Keratinocyte (primary cell): ENCODE measurements around the gene MYL6. TPM values are rescaled to one million over a fixed set of nuclear protein-coding genes. Genes with fewer than 3 reads are reported as not detected.
A peak's percentile ranks its signal among the peaks of the same experiment; 100 is the strongest.

Source experiments
- DNase-seq: peaks from one replicate; pipeline ENCODE4 v3.0.0-alpha.2; 2011; ENCODE audit warnings: low read depth, missing footprints, low spot score
- FAIRE-seq: peaks from 2 replicates; lab custom pipeline; 2011; peaks lifted over from hg19 to GRCh38; lab: Jason Lieb, UNC
- H2AFZ ChIP-seq: 2 replicates; pipeline ENCODE4 v1.6.0; 2012; ENCODE audit warnings: low read length, control low read depth, inconsistent platforms; ENCODE audit not compliant: control insufficient read depth
- H3K27ac ChIP-seq: 2 replicates; pipeline ENCODE4 v1.5.1; 2011; ENCODE audit warnings: low read length; ENCODE audit not compliant: control insufficient read depth, insufficient read depth
- H3K27me3 ChIP-seq: 3 replicates; pipeline ENCODE4 v1.6.0; 2011; ENCODE audit warnings: low read length; ENCODE audit not compliant: control insufficient read depth, insufficient read depth; ENCODE audit errors: extremely low read depth
- H3K36me3 ChIP-seq, 2 experiments: 2 replicates in 1 of 2; 3 replicates in 1 of 2; pipeline ENCODE4 v1.5.1; 2011; ENCODE audit warnings: low read length in 2 of 2, mild to moderate bottlenecking in 1 of 2; ENCODE audit not compliant: control insufficient read depth in 2 of 2, insufficient read depth in 2 of 2; ENCODE audit errors: extremely low read depth in 1 of 2
- H3K4me1 ChIP-seq: 3 replicates; pipeline ENCODE4 v1.5.1; 2011; ENCODE audit warnings: low read length; ENCODE audit not compliant: control insufficient read depth, insufficient read depth; ENCODE audit errors: extremely low read depth
- H3K4me2 ChIP-seq: 3 replicates; pipeline ENCODE4 v1.6.0; 2011; ENCODE audit warnings: low read depth, low read length; ENCODE audit not compliant: control insufficient read depth, insufficient read depth; ENCODE audit errors: extremely low read depth
- H3K4me3 ChIP-seq, 3 experiments: fragments of 200-600 bp in 1 of 3; sonication (generic) in 1 of 3; 2 replicates in 2 of 3; 3 replicates in 1 of 3; pipeline ENCODE4 v1.5.1; 2011 to 2016; ENCODE audit warnings: low read length in 3 of 3, mild to moderate bottlenecking in 3 of 3, control low read depth in 2 of 3, inconsistent platforms in 1 of 3, low read depth in 1 of 3, mixed read lengths in 1 of 3, mixed run types in 1 of 3, moderate library complexity in 1 of 3; ENCODE audit not compliant: control insufficient read depth in 2 of 3, insufficient read depth in 2 of 3; ENCODE audit errors: extremely low read depth in 1 of 3
- H3K79me2 ChIP-seq: 2 replicates; pipeline ENCODE4 v1.6.0; 2012; ENCODE audit warnings: low read length; ENCODE audit not compliant: control insufficient read depth, insufficient read depth
- H3K9ac ChIP-seq: 3 replicates; pipeline ENCODE4 v1.6.0; 2011; ENCODE audit warnings: low read length; ENCODE audit not compliant: control insufficient read depth, insufficient read depth; ENCODE audit errors: extremely low read depth
- H3K9me1 ChIP-seq: 3 replicates; pipeline ENCODE4 v1.6.0; 2011; ENCODE audit warnings: low read length; ENCODE audit not compliant: control insufficient read depth, insufficient read depth; ENCODE audit errors: extremely low read depth
- H3K9me3 ChIP-seq: 2 replicates; pipeline ENCODE4 v1.5.1; 2012; ENCODE audit warnings: low read depth, low read length; ENCODE audit not compliant: control insufficient read depth
- H4K20me1 ChIP-seq: 3 replicates; pipeline ENCODE4 v1.6.0; 2011; ENCODE audit warnings: low read length; ENCODE audit not compliant: control insufficient read depth, insufficient read depth; ENCODE audit errors: extremely low read depth
- CTCF ChIP-seq, 3 experiments: IDR thresholded peaks in 1 of 3; conservative IDR thresholded peaks in 1 of 3; optimal IDR thresholded peaks in 1 of 3; 2 replicates in 2 of 3; 3 replicates in 1 of 3; pipeline versions ENCODE3 to v1.5.1; 2011; ENCODE audit warnings: low read length in 3 of 3, mild to moderate bottlenecking in 3 of 3, moderate library complexity in 2 of 3, control low read depth in 1 of 3, inconsistent platforms in 1 of 3; ENCODE audit not compliant: insufficient read depth in 2 of 3; ENCODE audit errors: extremely low read depth in 1 of 3
- EZH2 ChIP-seq: IDR thresholded peaks from one replicate; pipeline ENCODE4 v1.6.1; 2012; ENCODE audit warnings: inconsistent platforms, mild to moderate bottlenecking, low read length, moderate library complexity
- dilution Hi-C: fragments of 300-500 bp; cut with MboI; formaldehyde crosslinking; loops from one replicate; pipeline ENCODE4 v1.7.0; 2020; ENCODE audit warnings: low sequenced_read_pairs; ENCODE audit not compliant: extremely low pct_ligation_motif_present
- polyA plus RNA-seq, 5 experiments: library from polyadenylated mRNA; depleted of rRNA in 3 of 5; stranded (reverse) in 3 of 5; stranded (forward) in 1 of 5; unstranded in 1 of 5; fragments of >200 nt; gene quantifications; 1 replicate in 1 of 5; 2 replicates in 3 of 5; 3 replicates in 1 of 5; pipeline versions ENCODE4 v1.2.1 to v1.2.3, GENCODE V29; 2011 to 2012; ENCODE audit warnings: missing spikeins in 2 of 5, low read depth in 1 of 5, low replicate concordance in 1 of 5

The MYL6 gene
- polyA plus RNA-seq, 1 donor (not counting 4 experiments of a cell fraction or from before 2014, with no cell fraction given), result 4,542 TPM

- Histone ChIP-seq H2AFZ (no peak overlapping the region), H3K4me1 (peaks cover 13% of the 10 kb centered on the region), H3K9me3 (no peaks in the 10 kb centered on the region), H3K9me1 (no peaks in the 10 kb centered on the region), H3K4me2 (peak overlapping the region; percentile 100), H3K79me2 (peaks cover 27% of the 10 kb centered on the region), H3K27ac (peak overlapping the region; percentile 39), H3K4me3 (peak overlapping the region; percentile 84 to 89 (median 85)), H3K36me3 (peaks cover 11 to 21% of the 10 kb centered on the region in 2 experiments), H4K20me1 (no peaks in the 10 kb centered on the region), H3K9ac (peak overlapping the region; percentile 76), H3K27me3 (no peaks in the 10 kb centered on the region)
- TF ChIP-seq EZH2 (no peak), CTCF (optimal IDR thresholded peaks at IDR 0.05 in 1 of 3, IDR thresholded peaks at IDR 0.05 in 1 of 3, conservative IDR thresholded peaks at IDR 0.05 in 1 of 3; ENCODE audit: extremely low read depth in 1 of 3, insufficient read depth in 2 of 3, low read length in 3 of 3) (no peak)
- DNase-seq (no peak), FAIRE-seq (no peak)
- dilution Hi-C loops, result no loop called here
These were observed 30.1 kb downstream of the MYL6 start for GRCh38 chr12:56188131-56188777.

- H3K36me3 ChIP-seq, result peaks cover 11 to 18% of the 10 kb centered on the region in 2 experiments
- no peaks in the 10 kb centered on the region for H4K20me1 ChIP-seq
- H3K79me2 ChIP-seq, result peaks cover 27% of the 10 kb centered on the region
- H3K4me1 ChIP-seq, result peaks cover 13% of the 10 kb centered on the region
- DNase-seq (no peak), FAIRE-seq (no peak)
- H3K9me1 ChIP-seq, result no peaks in the 10 kb centered on the region
- H3K27ac ChIP-seq, result peak overlapping the region; percentile 39
- peak overlapping the region; percentile 16 for H2AFZ ChIP-seq
- no peak for TF ChIP-seq EZH2
- TF ChIP-seq CTCF (optimal IDR thresholded peaks at IDR 0.05 in 1 of 3, IDR thresholded peaks at IDR 0.05 in 1 of 3, conservative IDR thresholded peaks at IDR 0.05 in 1 of 3; ENCODE audit: extremely low read depth in 1 of 3, insufficient read depth in 2 of 3, low read length in 3 of 3), result no peak
- H3K27me3 ChIP-seq, result no peaks in the 10 kb centered on the region
- H3K4me3 ChIP-seq, result peak overlapping the region; percentile 84 to 89 (median 85)
- dilution Hi-C loops, result no loop called here
- no peaks in the 10 kb centered on the region for H3K9me3 ChIP-seq
- H3K4me2 ChIP-seq, result peak overlapping the region; percentile 100
- H3K9ac ChIP-seq, result peak overlapping the region; percentile 76
These were observed 30.6 kb downstream of the MYL6 start for GRCh38 chr12:56188778-56189098.
